GM19239 (cell line): ENCODE results near the gene TEN1.
"Not testable (repeated sequence)": the region's sequence is repeated elsewhere in the genome, so short reads cannot be mapped to it uniquely, and the experiment has no call there.

Source experiments
- DNase-seq: peaks from one replicate; pipeline ENCODE4 v3.0.0; 2011; ENCODE audit warnings: low spot score; ENCODE audit not compliant: insufficient read length
- FAIRE-seq: peaks from 2 replicates; lab custom pipeline; 2011; peaks lifted over from hg19 to GRCh38; lab: Jason Lieb, UNC

Gene TEN1

GRCh38 chr17:76022973-76023899 is 44.2 kb downstream of the TEN1 start:
- FAIRE-seq (no peak), DNase-seq (no peak)

- FAIRE-seq (no peak), DNase-seq (no peak)
Observed at GRCh38 chr17:76023900-76024237, 44.8 kb downstream of the TEN1 start.

- no peak for FAIRE-seq
- no peak for DNase-seq
Observed at GRCh38 chr17:76024353-76024752, 45.3 kb downstream of the TEN1 start.

GRCh38 chr17:76025294-76025693 is 46.3 kb downstream of the TEN1 start:
- no peak for FAIRE-seq
- DNase-seq, result no peak

GRCh38 chr17:76026714-76027158 is 47.7 kb downstream of the TEN1 start:
- FAIRE-seq (no peak), DNase-seq (no peak)

- FAIRE-seq (no peak), DNase-seq (no peak)
Observed at GRCh38 chr17:76027159-76027839, 48.3 kb downstream of the TEN1 start, which contains the start of gene EVPL. EVPL (minus strand) TSS chr17:76027306; CDS start chr17:76027198, 108 bp downstream.

GRCh38 chr17:76032073-76032779 is 53.2 kb downstream of the TEN1 start:
- FAIRE-seq (no peak), DNase-seq (no peak)

GRCh38 chr17:76032780-76033108 is 53.7 kb downstream of the TEN1 start:
- FAIRE-seq, result no peak
- DNase-seq, result no peak

- DNase-seq, result no peak
- no peak for FAIRE-seq
Observed at GRCh38 chr17:76033139-76033538, 54.1 kb downstream of the TEN1 start.

GRCh38 chr17:76034428-76035350 is 55.6 kb downstream of the TEN1 start:
- FAIRE-seq, result no peak
- no peak for DNase-seq

- DNase-seq (no peak), FAIRE-seq (no peak)
Observed at GRCh38 chr17:76036497-76037261, 57.6 kb downstream of the TEN1 start.

GRCh38 chr17:76038050-76038449 is 59.0 kb downstream of the TEN1 start:
- no peak for FAIRE-seq
- DNase-seq, result no peak

- no peak for DNase-seq
- no peak for FAIRE-seq
Observed at GRCh38 chr17:76039121-76039520, 60.1 kb downstream of the TEN1 start.

- DNase-seq, result no peak
- no peak for FAIRE-seq
Observed at GRCh38 chr17:76040376-76040775, 61.3 kb downstream of the TEN1 start.

- not testable (repeated sequence) for DNase-seq, FAIRE-seq
Observed at GRCh38 chr17:76042868-76043267, 63.8 kb downstream of the TEN1 start.

- not testable (repeated sequence) for DNase-seq, FAIRE-seq
Observed at GRCh38 chr17:76044475-76045007, 65.5 kb downstream of the TEN1 start.

GRCh38 chr17:76046064-76046463 is 67.0 kb downstream of the TEN1 start:
- FAIRE-seq, result no peak
- DNase-seq, result no peak

GRCh38 chr17:76048025-76048605 is 69.1 kb downstream of the TEN1 start:
- no peak for FAIRE-seq
- DNase-seq, result no peak
